Measurements from ENCODE around the gene C20orf96.

- no peak for TF ChIP-seq CTCF (IDR thresholded peaks at IDR 0.05; ENCODE audit: borderline replicate concordance, extremely low read depth, low read length, poor library complexity, severe bottlenecking)
- no peak for TF ChIP-seq EZH2 (IDR thresholded peaks at IDR 0.05; ENCODE audit: borderline replicate concordance, low read depth, low read length, severe bottlenecking)
Measured at GRCh38 chr20:276620-277495, 13.7 kb downstream of the C20orf96 start.

Data from DND-41 (cell line).